Measurements from ENCODE around the gene MRPS18C. TPM values are rescaled to one million over a fixed set of nuclear protein-coding genes. Genes with fewer than 3 reads are reported as not detected.
"Not testable (repeated sequence)": the region's sequence is repeated elsewhere in the genome, so short reads cannot be mapped to it uniquely, and the experiment has no call there.

The MRPS18C gene
- total RNA-seq, 2 donors from 2014 or later = 36.0 to 37.7 TPM

DNA sequence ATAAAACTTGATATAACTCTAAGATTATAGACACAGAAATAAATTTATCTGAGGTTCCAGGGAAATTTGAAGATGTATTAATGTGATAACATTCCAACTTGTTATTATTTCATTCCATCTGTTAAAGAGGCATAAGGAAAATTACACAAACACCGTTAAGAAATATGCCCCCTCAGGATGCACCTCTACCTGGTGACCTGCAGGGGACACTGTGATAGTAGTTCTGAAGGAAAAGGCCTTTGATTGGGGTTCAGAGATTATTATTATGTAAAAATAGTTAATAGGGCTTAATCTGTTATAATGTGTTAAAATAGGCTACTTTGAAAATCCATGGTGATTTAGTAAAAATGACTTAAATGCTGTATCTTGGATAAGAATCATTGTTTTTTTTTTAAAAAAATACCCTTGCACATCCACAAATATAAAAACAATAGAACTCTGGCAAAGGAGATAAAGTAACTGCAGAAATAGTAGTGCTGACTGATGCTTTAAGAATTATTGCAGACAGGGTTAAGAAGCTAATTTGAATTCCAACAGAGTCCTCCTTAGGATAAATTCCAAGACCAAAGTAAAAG is 35.1 kb downstream of the MRPS18C start:
- no peak for DNase-seq
- intact Hi-C loops (cut with DNase I, micrococcal nuclease) = no loop called here
- ATAC-seq = peak; percentile 57

DNA sequence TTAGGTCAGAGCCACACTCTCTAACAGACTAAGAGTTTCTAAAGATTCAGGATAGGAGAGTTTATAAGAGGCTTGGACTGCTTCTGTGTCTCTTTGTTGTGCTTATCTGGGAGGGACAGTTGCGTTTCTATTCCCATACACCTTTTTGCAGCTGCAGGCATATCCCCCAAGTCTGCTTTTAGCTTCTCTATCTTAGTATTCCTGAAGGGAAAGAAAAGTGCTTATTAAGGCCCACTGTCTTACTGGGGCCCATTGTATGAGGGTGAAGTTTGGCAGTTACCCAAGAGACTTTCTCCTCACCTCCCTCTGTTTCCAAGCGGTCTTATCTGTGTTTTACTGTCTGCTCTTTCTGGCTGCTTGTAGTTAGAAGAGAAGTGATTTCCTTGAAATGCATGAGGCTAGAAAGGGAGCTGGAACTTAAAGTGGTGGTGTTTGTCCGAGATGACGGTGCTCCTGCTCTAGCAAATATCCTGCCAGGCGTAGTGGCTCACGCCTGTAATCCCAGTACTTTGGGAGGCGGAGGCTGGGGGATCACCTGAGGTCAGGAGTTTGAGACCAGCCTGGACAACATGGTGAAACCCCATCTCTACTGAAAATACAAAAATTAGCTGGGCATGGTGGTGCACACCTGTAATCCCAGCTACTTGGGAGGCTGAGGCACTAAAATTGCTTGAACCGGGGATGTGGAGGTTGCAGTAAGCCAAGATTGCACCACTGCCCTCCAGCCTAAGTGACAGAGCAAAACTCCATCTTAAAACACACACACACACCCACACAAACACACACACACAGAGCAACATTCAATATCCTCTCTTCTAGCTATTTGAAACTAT is 40.4 kb downstream of the MRPS18C start:
- intact Hi-C loops (cut with DNase I, micrococcal nuclease); DNase-seq; ATAC-seq: not testable (repeated sequence)

DNA sequence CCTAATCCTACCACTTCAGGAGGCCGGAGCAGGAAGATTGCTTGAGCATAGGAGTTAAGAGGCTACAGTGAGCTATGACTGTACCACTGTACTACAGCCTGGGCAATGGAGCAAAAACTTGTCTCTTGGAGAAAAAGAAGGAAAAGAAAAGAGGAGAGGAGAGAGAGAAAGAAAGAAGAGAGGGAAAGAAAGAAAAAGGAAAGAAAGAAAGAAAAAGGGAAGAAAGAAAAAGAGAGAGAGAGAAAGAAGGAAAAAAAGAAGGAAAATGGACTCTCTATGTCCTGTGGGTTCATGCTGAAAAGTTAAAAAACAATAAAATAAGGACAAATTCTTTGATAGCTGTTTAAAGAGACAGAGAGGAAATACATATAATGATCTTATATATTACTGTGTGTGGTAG is 42.3 kb downstream of the MRPS18C start:
- no peak for ATAC-seq
- intact Hi-C loops (cut with DNase I, micrococcal nuclease) = no loop called here
- DNase-seq = no peak

DNA sequence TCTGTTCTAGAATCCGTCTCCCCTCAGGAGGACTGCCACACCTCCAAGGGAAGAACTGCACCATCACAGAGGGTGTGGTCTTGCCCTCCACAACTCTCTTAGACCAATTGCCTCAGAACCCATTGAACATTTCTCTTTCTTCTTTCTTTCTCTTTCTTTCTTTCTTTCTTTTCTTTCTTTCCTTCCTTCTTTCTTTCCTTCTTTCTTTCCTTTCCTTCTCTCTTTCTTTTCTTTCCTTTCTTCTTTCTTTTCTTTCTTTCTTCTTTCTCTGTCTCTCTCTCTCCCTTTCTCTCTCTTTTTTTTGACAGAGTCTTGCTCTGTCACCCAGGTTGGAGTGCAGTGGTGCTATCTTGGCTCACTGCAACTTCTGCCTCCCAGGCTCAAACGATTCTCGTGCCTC is 45.8 kb downstream of the MRPS18C start:
- intact Hi-C loops (cut with DNase I, micrococcal nuclease); ATAC-seq; DNase-seq: not testable (repeated sequence)

DNA sequence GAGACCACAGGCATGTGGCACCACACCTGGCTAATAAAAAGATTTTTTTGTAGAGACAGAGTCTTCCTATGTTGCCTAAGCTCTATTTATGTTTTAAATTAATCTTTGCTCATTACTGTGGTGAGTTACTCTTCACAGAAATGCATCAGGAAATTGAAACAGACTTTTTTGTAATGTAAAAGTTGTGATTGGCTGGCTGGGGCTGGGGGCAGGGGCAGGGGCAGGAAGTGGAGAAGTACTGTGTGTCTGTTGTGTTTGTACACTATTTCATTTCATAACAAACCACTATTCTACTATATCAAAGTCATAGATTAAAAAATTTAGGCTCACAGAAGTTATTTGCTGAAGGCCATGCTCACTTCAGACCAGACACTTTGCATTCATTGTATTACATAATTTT is 48.1 kb downstream of the MRPS18C start:
- ATAC-seq = no peak
- no peak for DNase-seq
- intact Hi-C loops (cut with DNase I, micrococcal nuclease) = no loop called here

DNA sequence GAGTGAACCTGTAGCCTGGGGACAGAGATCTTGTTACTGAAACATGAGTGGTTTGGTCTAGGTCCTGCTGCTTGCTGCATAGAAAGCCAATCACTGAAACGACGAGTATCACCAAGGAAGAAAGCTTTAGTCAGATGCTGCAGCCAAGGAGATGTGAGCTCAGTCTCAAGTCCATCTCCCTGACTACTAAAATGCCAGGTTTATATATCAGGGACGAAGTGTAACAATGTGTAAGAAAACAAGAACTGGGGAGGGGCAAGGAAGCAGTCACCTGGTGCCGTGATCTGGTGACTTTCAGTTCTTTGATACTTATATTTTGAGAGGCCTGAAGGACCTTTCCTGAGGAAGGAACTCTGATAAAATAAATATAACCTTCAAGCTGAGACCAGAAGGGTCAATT is 48.6 kb downstream of the MRPS18C start:
- DNase-seq (no peak), ATAC-seq (peak; percentile 36)
- intact Hi-C loops (cut with DNase I, micrococcal nuclease) = no loop called here

DNA sequence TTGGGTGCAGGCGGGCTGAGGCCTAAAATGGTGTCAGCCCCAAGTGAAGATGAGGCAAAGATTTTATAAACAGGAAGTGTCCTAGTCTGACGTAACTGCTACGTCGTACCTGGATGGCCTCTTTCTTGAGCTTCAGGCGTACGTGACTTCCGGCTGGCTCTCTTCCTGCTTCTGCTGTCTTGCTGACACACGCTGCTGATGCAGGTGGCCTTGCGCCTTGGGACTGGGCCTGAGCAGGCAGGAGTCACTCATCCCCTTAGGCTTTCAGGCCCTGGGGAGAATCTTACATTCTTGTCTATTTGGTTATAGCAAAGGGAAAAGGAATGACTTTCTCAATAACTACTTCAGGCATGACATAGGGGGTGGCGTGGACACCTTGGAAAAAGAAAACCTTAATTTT is 49.1 kb downstream of the MRPS18C start:
- ATAC-seq = no peak
- intact Hi-C loops (cut with DNase I, micrococcal nuclease) = loop anchor here in 1 of 2 donors (5.0 kb wide), 1 partner anchor 137 kb away; no protein-coding TSS in a partner anchor
- DNase-seq = no peak

DNA sequence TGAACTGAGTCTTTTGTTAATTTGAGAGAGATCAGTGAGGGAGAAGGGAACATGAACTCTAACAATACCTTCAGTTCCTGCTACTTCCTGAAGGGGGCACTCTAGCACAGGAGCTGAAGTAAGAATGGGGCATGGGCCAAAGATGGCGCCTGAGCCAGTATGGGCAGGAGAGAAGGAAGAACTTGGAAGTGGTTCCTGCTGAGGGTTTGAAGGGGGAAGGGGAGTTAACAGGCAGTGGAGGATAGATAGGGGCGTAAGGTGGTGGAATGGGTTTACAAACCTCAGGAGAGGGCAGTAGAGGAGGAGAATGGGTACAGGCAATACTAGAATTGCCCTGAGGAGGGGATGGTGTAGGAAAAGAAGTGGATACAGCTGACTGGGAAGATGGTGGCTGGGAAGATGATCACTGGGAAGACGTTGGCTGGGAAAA is 53.3 kb downstream of the MRPS18C start:
- ATAC-seq = peak; percentile 63
- DNase-seq = peak; percentile 39 to 65
- intact Hi-C loops (cut with DNase I, micrococcal nuclease) = loop anchor here in 1 of 2 donors (5.0 kb wide), 1 partner anchor 133 kb away; no protein-coding TSS in a partner anchor

DNA sequence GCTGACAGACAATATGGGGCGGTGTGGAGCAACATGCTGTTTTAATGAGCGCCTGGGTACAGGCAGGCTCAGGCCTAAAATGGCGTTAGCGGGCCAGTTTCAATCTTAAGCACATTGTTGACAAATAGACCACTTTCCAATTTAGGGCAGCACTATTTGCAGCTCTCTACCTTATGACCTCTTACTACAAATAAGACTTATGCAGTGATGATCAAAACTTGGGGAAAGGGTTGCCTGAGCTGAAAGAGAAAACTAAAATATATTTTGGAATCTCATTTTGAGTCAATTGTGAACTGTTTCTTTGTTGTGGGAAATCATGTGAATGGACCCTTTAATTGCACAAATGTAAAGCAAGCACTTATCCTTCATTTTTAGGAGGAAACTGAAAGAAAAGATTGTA is 54.6 kb downstream of the MRPS18C start:
- no peak for ATAC-seq
- DNase-seq = no peak
- intact Hi-C loops (cut with DNase I, micrococcal nuclease) = no loop called here

Other genes starting within 250 kb of the MRPS18C start
- 10 to 100 TPM; 18.9 to 23.3 TPM for gene COQ2, start 171.3 kb upstream of the MRPS18C start, total RNA-seq
- gene HPSE, start 121.2 kb upstream of the MRPS18C start, total RNA-seq = 10 to 100 TPM; 13.3 to 23.8 TPM
- gene HELQ, start 235 bp upstream of the MRPS18C start, total RNA-seq = 10 to 100 TPM; 10.5 to 14.5 TPM
- 10 to 100 TPM in 1 of 2 donors, 1 to 10 TPM in 1; 7.7 to 12.1 TPM for gene ABRAXAS1, start 29.0 kb downstream of the MRPS18C start, total RNA-seq
- 10 to 100 TPM; 27.0 to 51.5 TPM for gene GPAT3, start 80.0 kb downstream of the MRPS18C start, total RNA-seq